GM23248 (cell line): ENCODE measurements around the gene SLC13A3. TPM values are rescaled to one million over a fixed set of nuclear protein-coding genes. Genes with fewer than 3 reads are reported as not detected.

Experiments used
- DNase-seq: peaks from one replicate; pipeline ENCODE4 v3.0.0-alpha.2; 2015
- H2AFZ ChIP-seq: fragments of 200-600 bp; sonication (generic); 2 replicates; pipeline ENCODE4 v1.6.1; 2016; ENCODE audit warnings: antibody characterized with exemption
- H3F3A ChIP-seq: fragments of 200-600 bp; sonication (generic); 2 replicates; pipeline ENCODE4 v1.6.1; 2016; ENCODE audit warnings: mild to moderate bottlenecking, antibody characterized with exemption, mixed run types; ENCODE audit not compliant: insufficient read depth
- H3K27ac ChIP-seq: fragments of 200-600 bp; sonication (generic); 2 replicates; pipeline ENCODE4 v1.5.1; 2016; ENCODE audit warnings: mild to moderate bottlenecking
- H3K27me3 ChIP-seq: fragments of 200-600 bp; sonication (generic); replicated peaks from 2 replicates; pipeline ENCODE4 v1.6.1; 2016; ENCODE audit warnings: mild to moderate bottlenecking; ENCODE audit not compliant: insufficient read depth
- H3K36me3 ChIP-seq: fragments of 200-600 bp; sonication (generic); 2 replicates; pipeline ENCODE4 v1.6.1; 2016; ENCODE audit warnings: low read depth, mild to moderate bottlenecking
- H3K4me1 ChIP-seq: fragments of 200-600 bp; sonication (generic); 2 replicates; pipeline ENCODE4 v1.6.1; 2016; ENCODE audit warnings: mild to moderate bottlenecking; ENCODE audit not compliant: insufficient read depth
- H3K4me2 ChIP-seq: fragments of 200-600 bp; sonication (generic); one replicate; pipeline ENCODE4 v1.6.1; 2016; ENCODE audit warnings: mild to moderate bottlenecking; ENCODE audit not compliant: unreplicated experiment
- H3K4me3 ChIP-seq: fragments of 200-600 bp; sonication (generic); 2 replicates; pipeline ENCODE4 v1.5.1; 2016; ENCODE audit warnings: mild to moderate bottlenecking
- H3K79me2 ChIP-seq: fragments of 200-600 bp; sonication (generic); 2 replicates; pipeline ENCODE4 v1.6.1; 2016; ENCODE audit warnings: mild to moderate bottlenecking; ENCODE audit not compliant: insufficient read depth
- H3K9ac ChIP-seq: fragments of 200-600 bp; sonication (generic); 2 replicates; pipeline ENCODE4 v1.6.1; 2016; ENCODE audit warnings: mild to moderate bottlenecking
- H3K9me2 ChIP-seq: fragments of 200-600 bp; sonication (generic); 2 replicates; pipeline ENCODE4 v1.6.1; 2016; ENCODE audit warnings: mixed run types, mild to moderate bottlenecking, moderate library complexity; ENCODE audit not compliant: insufficient read depth
- H3K9me3 ChIP-seq: fragments of 200-600 bp; sonication (generic); one replicate; pipeline ENCODE4 v1.6.1; 2017; ENCODE audit warnings: low read depth
- H4K20me1 ChIP-seq: fragments of 200-600 bp; sonication (generic); 2 replicates; pipeline ENCODE4 v1.6.0; 2016; ENCODE audit not compliant: insufficient read depth
- EZH2 ChIP-seq: fragments of 200-600 bp; sonication (generic); IDR thresholded peaks from 2 replicates; pipeline ENCODE4 v1.6.1; 2018; ENCODE audit warnings: antibody characterized with exemption, mild to moderate bottlenecking; ENCODE audit not compliant: insufficient read depth, poor library complexity, severe bottlenecking
- EZH2phosphoT487 ChIP-seq: fragments of 200-600 bp; sonication (generic); IDR thresholded peaks from 2 replicates; pipeline ENCODE4 v1.6.1; 2018; ENCODE audit warnings: antibody characterized with exemption, moderate library complexity, mild to moderate bottlenecking, low read depth; ENCODE audit not compliant: insufficient read depth
- WGBS, 2 experiments: methylation state at CpG; one replicate each; pipeline ENCODE4 v1.1.6; 2015 to 2017; ENCODE audit warnings: low lambda C conversion rate in 2 of 2, low coverage in 1 of 2; ENCODE audit errors: missing lambda C conversion rate in 2 of 2; 5-methylcytosine and 5-hydroxymethylcytosine counted together
- in situ Hi-C: fragments of 300-500 bp; cut with MboI; formaldehyde crosslinking; loops from 2 replicates; pipeline ENCODE4 v1.15.0; 2020
- polyA plus RNA-seq: library from polyadenylated mRNA; unstranded; fragments of >200 nt; fragmentation: Nextera tagmentation; extraction: Ambion mirVana; gene quantifications from 2 replicates; pipeline ENCODE4 v1.2.1, GENCODE V29; 2016
- total RNA-seq: library from RNA; depleted of rRNA; stranded (reverse); fragments of >200 nt; shearing (Covaris generic); gene quantifications from 2 replicates; pipeline ENCODE4 v1.2.3, GENCODE V29; 2014

SLC13A3 gene
- total and polyA plus RNA-seq, 2 experiments from 2014 or later = 2.4 to 4.6 TPM

- Histone ChIP-seq H3K4me3 (no peak overlapping the region), H3K4me1 (no peaks in the 10 kb centered on the region), H3K9me2 (no peaks in the 10 kb centered on the region), H2AFZ (no peak overlapping the region), H3K27ac (no peak overlapping the region), H3K36me3 (no peaks in the 10 kb centered on the region), H3F3A (no peaks in the 10 kb centered on the region), H3K9me3 (no peaks in the 10 kb centered on the region), H3K4me2 (no peak overlapping the region), H3K27me3 (no peaks in the 10 kb centered on the region), H3K79me2 (no peaks in the 10 kb centered on the region), H4K20me1 (no peaks in the 10 kb centered on the region), H3K9ac (no peak overlapping the region)
- in situ Hi-C loops = no loop called here
- no peak for DNase-seq
- no peak for TF ChIP-seq EZH2
- no peak for TF ChIP-seq EZH2phosphoT487
- 90 to 92% methylated on average over 4 of the region's 4 CpGs for WGBS, 2 experiments
These were observed 44.5 kb downstream of the SLC13A3 start for GRCh38 chr20:46606817-46607190.

DNA sequence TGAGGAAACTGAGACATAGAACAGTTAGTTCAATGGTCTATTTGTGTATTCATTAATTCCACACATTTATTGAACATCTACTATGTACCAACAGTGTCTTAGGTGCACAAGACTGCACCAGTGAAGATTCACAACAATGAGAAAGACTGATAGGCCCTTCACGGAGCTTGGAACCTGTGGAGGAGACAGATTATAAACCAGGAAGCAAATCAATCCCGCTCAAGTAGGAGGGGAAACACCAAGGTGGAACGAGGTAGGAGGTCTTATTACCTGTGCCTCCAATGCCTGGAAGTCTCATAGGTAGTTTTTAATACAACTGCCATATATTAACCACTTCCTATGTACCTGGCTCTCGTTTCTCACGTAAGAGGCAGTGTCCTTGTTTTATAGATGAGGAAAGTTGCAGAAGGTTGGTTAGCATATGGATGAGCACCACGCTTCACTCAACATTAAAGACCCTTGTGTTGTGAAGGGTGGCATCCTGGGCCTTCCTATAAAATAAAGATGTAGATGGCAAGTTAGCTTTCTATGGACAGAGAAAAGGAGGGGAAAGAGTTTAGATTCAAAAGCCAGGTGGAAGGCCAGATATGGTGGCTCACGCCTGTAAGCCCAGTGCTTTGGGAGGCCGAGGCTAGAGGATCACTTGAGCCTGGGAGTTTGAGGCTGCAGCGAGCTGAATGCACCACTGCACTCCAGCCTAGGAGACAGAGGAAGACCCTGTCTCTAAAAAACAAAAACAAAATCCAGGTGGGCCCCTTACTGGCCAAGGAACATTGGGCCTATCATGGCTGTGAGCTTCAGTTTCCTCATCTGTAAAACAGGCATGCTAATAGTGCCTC is 45.1 kb downstream of the SLC13A3 start:
- Histone ChIP-seq H3K27me3 (no peaks in the 10 kb centered on the region), H3K27ac (no peak overlapping the region), H3K9ac (no peak overlapping the region), H3K9me3 (no peaks in the 10 kb centered on the region), H3K9me2 (no peaks in the 10 kb centered on the region), H2AFZ (no peak overlapping the region), H3K36me3 (no peaks in the 10 kb centered on the region), H4K20me1 (no peaks in the 10 kb centered on the region), H3K4me2 (no peak overlapping the region), H3K79me2 (no peaks in the 10 kb centered on the region), H3F3A (no peaks in the 10 kb centered on the region), H3K4me1 (no peaks in the 10 kb centered on the region), H3K4me3 (no peak overlapping the region)
- in situ Hi-C loops = no loop called here
- 70 to 77% methylated on average over 9 of the region's 9 CpGs for WGBS, 2 experiments
- DNase-seq = no peak
- TF ChIP-seq EZH2 (no peak), EZH2phosphoT487 (no peak)

GRCh38 chr20:46605181-46605580 is 46.1 kb downstream of the SLC13A3 start:
- DNase-seq = no peak
- Histone ChIP-seq H3K9ac (no peak overlapping the region), H3K27me3 (no peaks in the 10 kb centered on the region), H3K36me3 (no peaks in the 10 kb centered on the region), H3F3A (no peaks in the 10 kb centered on the region), H3K4me1 (no peaks in the 10 kb centered on the region), H3K79me2 (no peaks in the 10 kb centered on the region), H2AFZ (no peak overlapping the region), H3K9me2 (no peaks in the 10 kb centered on the region), H3K4me3 (no peak overlapping the region), H4K20me1 (no peaks in the 10 kb centered on the region), H3K9me3 (no peaks in the 10 kb centered on the region), H3K27ac (no peak overlapping the region), H3K4me2 (no peak overlapping the region)
- TF ChIP-seq EZH2phosphoT487 = no peak
- no peak for TF ChIP-seq EZH2
- in situ Hi-C loops = no loop called here

DNA sequence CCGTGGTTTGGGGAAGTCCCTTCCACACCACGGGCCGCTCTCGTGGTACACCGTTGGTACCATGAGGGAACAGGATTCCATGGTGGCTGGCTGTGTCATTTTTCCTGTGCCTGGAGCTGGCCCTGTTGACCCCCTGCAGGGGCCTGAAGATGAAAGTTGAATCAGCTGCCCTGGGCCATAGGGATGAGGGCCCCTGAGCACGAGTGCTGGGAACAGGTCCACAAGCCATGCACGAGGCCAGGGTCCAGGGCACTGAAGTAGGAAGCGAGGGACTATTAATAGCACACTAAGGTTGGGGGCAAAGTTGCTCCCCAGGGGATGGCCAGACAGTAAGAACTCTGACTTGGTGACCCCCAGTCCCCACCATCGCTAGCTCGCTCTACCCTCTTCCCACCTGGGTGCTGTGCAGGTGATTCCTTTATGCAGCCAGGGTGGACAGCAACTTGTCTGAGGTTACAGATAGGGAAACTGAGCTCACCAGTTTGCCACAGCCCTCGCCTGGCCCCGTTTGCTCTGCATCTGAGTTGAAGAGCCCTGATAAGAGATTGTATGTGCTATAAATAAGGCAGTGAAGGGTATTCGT is 46.6 kb downstream of the SLC13A3 start:
- TF ChIP-seq EZH2phosphoT487 (no peak), EZH2 (no peak)
- H3K4me1 ChIP-seq = no peaks in the 10 kb centered on the region
- H3K9me3 ChIP-seq = no peaks in the 10 kb centered on the region
- no peaks in the 10 kb centered on the region for H4K20me1 ChIP-seq
- no peak overlapping the region for H3K4me3 ChIP-seq
- H3K79me2 ChIP-seq = no peaks in the 10 kb centered on the region
- no peaks in the 10 kb centered on the region for H3K9me2 ChIP-seq
- DNase-seq = no peak
- in situ Hi-C loops = no loop called here
- H3K9ac ChIP-seq = no peak overlapping the region
- no peaks in the 10 kb centered on the region for H3K27me3 ChIP-seq
- H3F3A ChIP-seq = no peaks in the 10 kb centered on the region
- H3K4me2 ChIP-seq = no peak overlapping the region
- no peak overlapping the region for H3K27ac ChIP-seq
- H2AFZ ChIP-seq = no peak overlapping the region
- no peaks in the 10 kb centered on the region for H3K36me3 ChIP-seq
- 69 to 70% methylated on average over 13 of the region's 13 CpGs for WGBS, 2 experiments
